IPS-18c (cell line): ENCODE results near the gene HIVEP1.

ENCODE experiments used
- H3K4me3 ChIP-seq: 2 replicates; pipeline ENCODE4 v1.7.0; 2013; ENCODE audit warnings: low read depth, mild to moderate bottlenecking, low read length, moderate library complexity; ENCODE audit not compliant: insufficient read depth
- H3K9me3 ChIP-seq: one replicate; pipeline ENCODE4 v1.6.1; 2013; ENCODE audit warnings: mild to moderate bottlenecking, low read length, moderate library complexity; ENCODE audit not compliant: control insufficient read depth, insufficient read depth

HIVEP1 gene

GRCh38 chr6:12029979-12030737 lies 18.0 kb downstream of the HIVEP1 start:
- Histone ChIP-seq H3K9me3 (no peaks in the 10 kb centered on the region), H3K4me3 (no peak overlapping the region)

GRCh38 chr6:12030993-12031550 lies 19.0 kb downstream of the HIVEP1 start:
- Histone ChIP-seq H3K9me3 (no peaks in the 10 kb centered on the region), H3K4me3 (no peak overlapping the region)

GRCh38 chr6:12032783-12033573 lies 20.9 kb downstream of the HIVEP1 start:
- Histone ChIP-seq H3K4me3 (no peak overlapping the region), H3K9me3 (no peaks in the 10 kb centered on the region)

- Histone ChIP-seq H3K4me3 (no peak overlapping the region), H3K9me3 (no peaks in the 10 kb centered on the region)
These were observed 21.7 kb downstream of the HIVEP1 start for GRCh38 chr6:12033770-12034169.

GRCh38 chr6:12034349-12034748 lies 22.2 kb downstream of the HIVEP1 start:
- no peaks in the 10 kb centered on the region for H3K9me3 ChIP-seq
- H3K4me3 ChIP-seq = no peak overlapping the region

- Histone ChIP-seq H3K4me3 (no peak overlapping the region), H3K9me3 (no peaks in the 10 kb centered on the region)
These were observed 22.7 kb downstream of the HIVEP1 start for GRCh38 chr6:12034837-12035236.

GRCh38 chr6:12036766-12037165 lies 24.7 kb downstream of the HIVEP1 start:
- Histone ChIP-seq H3K9me3 (no peaks in the 10 kb centered on the region), H3K4me3 (no peak overlapping the region)

- Histone ChIP-seq H3K9me3 (no peaks in the 10 kb centered on the region), H3K4me3 (no peak overlapping the region)
These were observed 25.7 kb downstream of the HIVEP1 start for GRCh38 chr6:12037798-12038197.

- no peaks in the 10 kb centered on the region for H3K9me3 ChIP-seq
- H3K4me3 ChIP-seq = no peak overlapping the region
These were observed 27.7 kb downstream of the HIVEP1 start for GRCh38 chr6:12039540-12040459.

GRCh38 chr6:12047304-12047703 lies 35.2 kb downstream of the HIVEP1 start:
- Histone ChIP-seq H3K9me3 (no peaks in the 10 kb centered on the region), H3K4me3 (no peak overlapping the region)

GRCh38 chr6:12047792-12048432 lies 35.8 kb downstream of the HIVEP1 start:
- H3K4me3 ChIP-seq = no peak overlapping the region

GRCh38 chr6:12048609-12049008 lies 36.5 kb downstream of the HIVEP1 start:
- Histone ChIP-seq H3K4me3 (no peak overlapping the region), H3K9me3 (no peaks in the 10 kb centered on the region)

More at GRCh38 chr6:12047792-12048432, 35.8 kb downstream of the HIVEP1 start:
- H3K9me3 ChIP-seq = no peaks in the 10 kb centered on the region

GRCh38 chr6:12049165-12049564 lies 37.1 kb downstream of the HIVEP1 start:
- H3K4me3 ChIP-seq = no peak overlapping the region
- H3K9me3 ChIP-seq = no peaks in the 10 kb centered on the region

- no peaks in the 10 kb centered on the region for H3K9me3 ChIP-seq
- H3K4me3 ChIP-seq = no peak overlapping the region
These were observed 39.8 kb downstream of the HIVEP1 start for GRCh38 chr6:12051861-12052368.

GRCh38 chr6:12058172-12058961 lies 46.3 kb downstream of the HIVEP1 start:
- no peaks in the 10 kb centered on the region for H3K9me3 ChIP-seq
- H3K4me3 ChIP-seq = no peak overlapping the region
